ENCODE results near the gene GYS2. TPM values are rescaled to one million over a fixed set of nuclear protein-coding genes. Genes with fewer than 3 reads are reported as not detected.
A peak's percentile ranks its signal among the peaks of the same experiment; 100 is the strongest.

The GYS2 gene
- total RNA-seq (0.27 and 0.88 TPM in 2 replicates), polyA plus RNA-seq (0.16 and 0.47 TPM in 2 replicates)

GRCh38 chr12:21604245-21605101 lies at the start of gene GYS2:
TSS of gene GYS2 (minus strand) at chr12:21604847. CDS start at chr12:21604592, 255 bp downstream.
- TF ChIP-seq CTCF (IDR thresholded peaks at IDR 0.05; ENCODE audit: poor library complexity) (no peak), EZH2 (IDR thresholded peaks at IDR 0.05; ENCODE audit: borderline replicate concordance) (no peak), EZH2phosphoT487 (IDR thresholded peaks at IDR 0.05; ENCODE audit: low read depth, severe bottlenecking, unreplicated experiment) (no peak)
- peak within 1 kb of the TSS; percentile 31 for H3K4me2 ChIP-seq
- H3K36me3 ChIP-seq (replicated peaks; ENCODE audit: insufficient read depth, low read depth): no peaks in the 10 kb centered on the region
- H3K27me3 ChIP-seq: no peaks in the 10 kb centered on the region
- no peaks in the 10 kb centered on the region for H3K4me1 ChIP-seq (ENCODE audit: insufficient read depth)
- H3K9me2 ChIP-seq (replicated peaks; ENCODE audit: insufficient read depth): no peaks in the 10 kb centered on the region
- WGBS (ENCODE audit: low lambda C conversion rate, missing lambda C conversion rate): 54% methylated on average over 7 of the region's 7 CpGs
- H3K9me3 ChIP-seq (ENCODE audit: low read depth): no peaks in the 10 kb centered on the region
- DNase-seq (ENCODE audit: low spot score): no peak
- no peak within 1 kb of the TSS for H2AFZ ChIP-seq
- H4K20me1 ChIP-seq (ENCODE audit: insufficient read depth, poor library complexity, severe bottlenecking): no peaks in the 10 kb centered on the region
- no peak within 1 kb of the TSS for H3K4me3 ChIP-seq
- no peaks in the 10 kb centered on the region for H3K79me2 ChIP-seq
- no peak within 1 kb of the TSS for H3K27ac ChIP-seq

GRCh38 chr12:21651821-21652220 lies 47.2 kb upstream of the GYS2 start:
- Histone ChIP-seq H3K9me3 (ENCODE audit: low read depth) (no peaks in the 10 kb centered on the region), H2AFZ (no peak overlapping the region), H3K4me3 (no peak overlapping the region), H3K36me3 (replicated peaks; ENCODE audit: insufficient read depth, low read depth) (peaks cover 2% of the 10 kb centered on the region), H3K79me2 (peaks cover 79% of the 10 kb centered on the region), H3K4me1 (ENCODE audit: insufficient read depth) (peaks cover 22% of the 10 kb centered on the region), H3K27ac (no peak overlapping the region), H3K9me2 (replicated peaks; ENCODE audit: insufficient read depth) (no peaks in the 10 kb centered on the region), H3K4me2 (no peak overlapping the region), H4K20me1 (ENCODE audit: insufficient read depth, poor library complexity, severe bottlenecking) (peaks cover 25% of the 10 kb centered on the region), H3K27me3 (no peaks in the 10 kb centered on the region)
- 100% methylated on average over 1 of the region's 1 CpG for WGBS (ENCODE audit: low lambda C conversion rate, missing lambda C conversion rate)
- DNase-seq (ENCODE audit: low spot score): no peak
- no peak for TF ChIP-seq CTCF (IDR thresholded peaks at IDR 0.05; ENCODE audit: poor library complexity)

GRCh38 chr12:21650997-21651396 lies 46.4 kb upstream of the GYS2 start:
- peaks cover 73% of the 10 kb centered on the region for H3K79me2 ChIP-seq
- no peaks in the 10 kb centered on the region for H3K9me3 ChIP-seq (ENCODE audit: low read depth)

More at GRCh38 chr12:21650997-21651396, 46.4 kb upstream of the GYS2 start:
- no peak for DNase-seq (ENCODE audit: low spot score)
- Histone ChIP-seq H4K20me1 (ENCODE audit: insufficient read depth, poor library complexity, severe bottlenecking) (peaks cover 22% of the 10 kb centered on the region), H3K9me2 (replicated peaks; ENCODE audit: insufficient read depth) (no peaks in the 10 kb centered on the region), H3K4me2 (no peak overlapping the region), H3K27me3 (no peaks in the 10 kb centered on the region), H3K27ac (no peak overlapping the region), H3K4me1 (ENCODE audit: insufficient read depth) (peaks cover 24% of the 10 kb centered on the region), H3K36me3 (replicated peaks; ENCODE audit: insufficient read depth, low read depth) (peaks cover 4% of the 10 kb centered on the region), H3K4me3 (no peak overlapping the region), H2AFZ (no peak overlapping the region)
- 100% methylated on average over 1 of the region's 1 CpG for WGBS (ENCODE audit: low lambda C conversion rate, missing lambda C conversion rate)
- TF ChIP-seq EZH2 (IDR thresholded peaks at IDR 0.05; ENCODE audit: borderline replicate concordance): no peak
- TF ChIP-seq EZH2phosphoT487 (IDR thresholded peaks at IDR 0.05; ENCODE audit: low read depth, severe bottlenecking, unreplicated experiment): no peak
- TF ChIP-seq CTCF (IDR thresholded peaks at IDR 0.05; ENCODE audit: poor library complexity): no peak
